Omental fat pad (tissue), 4 donors: ENCODE results near the gene ASB1. TPM values are rescaled to one million over a fixed set of nuclear protein-coding genes. Genes with fewer than 3 reads are reported as not detected.

Experiments
- ATAC-seq: fragments of 150-250 bp; one replicate; pipeline ENCODE4 v1.9.1; 2016; ENCODE audit warnings: mild to moderate bottlenecking, moderate library complexity; ENCODE audit not compliant: low FRiP score
- DNase-seq: peaks from one replicate; pipeline ENCODE4 v3.0.0-alpha.2; 2019; ENCODE audit warnings: low spot score
- total RNA-seq, 4 donors: library from RNA; depleted of rRNA; stranded (reverse); fragments of >200 nt; gene quantifications; one replicate each; pipeline ENCODE4 v1.1.0, GENCODE V29; 2016
- TF ChIP-seq, protein P1 (sequence below), 3 donors: fragments of 450-650 bp; IDR thresholded peaks; one replicate each; pipeline ENCODE4 v1.5.1; 2016 to 2017; ENCODE audit warnings: antibody characterized with exemption in 3 of 3, mild to moderate bottlenecking in 3 of 3, moderate library complexity in 2 of 3

Gene ASB1
- total RNA-seq, 4 donors from 2014 or later: 12.9 to 23.4 (median 14.4) TPM

DNA sequence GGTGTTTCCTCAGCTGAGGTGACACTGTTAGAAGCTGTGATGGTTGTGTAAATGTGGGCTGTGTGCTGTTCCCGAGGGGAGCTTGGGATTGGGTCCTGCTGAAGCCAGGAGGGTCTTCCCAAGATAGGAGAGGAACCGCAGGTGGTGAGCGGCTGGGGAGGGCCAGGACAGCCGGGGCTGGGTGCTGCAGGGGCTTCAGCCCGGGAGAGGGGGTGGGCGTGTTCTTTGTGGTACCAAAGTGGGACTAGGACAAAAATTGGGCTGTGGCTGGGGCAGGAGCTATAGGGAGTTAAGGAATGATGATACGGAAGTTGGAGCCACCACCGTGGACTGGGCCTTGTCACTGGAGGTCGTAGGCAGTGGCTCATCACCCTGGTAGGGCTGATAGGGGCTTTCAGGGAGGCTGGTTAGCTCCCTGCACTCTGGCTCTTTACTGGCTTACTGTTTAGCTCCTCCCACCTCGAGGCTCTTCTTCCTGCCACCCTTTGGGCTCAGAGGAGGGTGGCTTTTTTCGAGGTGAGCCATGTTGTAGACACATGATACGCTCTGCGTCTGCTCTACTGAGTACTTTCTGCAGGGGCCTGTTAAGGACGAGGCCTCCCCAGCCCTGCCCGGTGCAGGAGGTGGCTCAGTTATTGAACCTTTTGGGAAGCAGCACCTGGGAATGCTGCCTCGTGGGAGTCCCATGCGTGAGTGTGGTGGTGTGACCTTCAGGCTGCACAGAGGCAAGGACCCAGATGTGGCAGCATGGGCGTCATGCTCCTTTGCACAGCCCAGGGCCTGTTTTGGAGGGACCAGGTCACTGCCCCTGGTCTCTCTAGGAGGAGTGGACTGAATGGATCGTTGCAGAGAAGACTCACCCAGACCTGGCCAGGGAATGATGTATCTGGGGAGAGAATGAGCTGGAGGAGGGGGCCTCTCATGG lies 21.6 kb downstream of the ASB1 start:
- DNase-seq (no peak), ATAC-seq (no peak)
- TF ChIP-seq, protein P1, sequence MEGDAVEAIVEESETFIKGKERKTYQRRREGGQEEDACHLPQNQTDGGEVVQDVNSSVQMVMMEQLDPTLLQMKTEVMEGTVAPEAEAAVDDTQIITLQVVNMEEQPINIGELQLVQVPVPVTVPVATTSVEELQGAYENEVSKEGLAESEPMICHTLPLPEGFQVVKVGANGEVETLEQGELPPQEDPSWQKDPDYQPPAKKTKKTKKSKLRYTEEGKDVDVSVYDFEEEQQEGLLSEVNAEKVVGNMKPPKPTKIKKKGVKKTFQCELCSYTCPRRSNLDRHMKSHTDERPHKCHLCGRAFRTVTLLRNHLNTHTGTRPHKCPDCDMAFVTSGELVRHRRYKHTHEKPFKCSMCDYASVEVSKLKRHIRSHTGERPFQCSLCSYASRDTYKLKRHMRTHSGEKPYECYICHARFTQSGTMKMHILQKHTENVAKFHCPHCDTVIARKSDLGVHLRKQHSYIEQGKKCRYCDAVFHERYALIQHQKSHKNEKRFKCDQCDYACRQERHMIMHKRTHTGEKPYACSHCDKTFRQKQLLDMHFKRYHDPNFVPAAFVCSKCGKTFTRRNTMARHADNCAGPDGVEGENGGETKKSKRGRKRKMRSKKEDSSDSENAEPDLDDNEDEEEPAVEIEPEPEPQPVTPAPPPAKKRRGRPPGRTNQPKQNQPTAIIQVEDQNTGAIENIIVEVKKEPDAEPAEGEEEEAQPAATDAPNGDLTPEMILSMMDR (IDR thresholded peaks at IDR 0.05): no peak

DNA sequence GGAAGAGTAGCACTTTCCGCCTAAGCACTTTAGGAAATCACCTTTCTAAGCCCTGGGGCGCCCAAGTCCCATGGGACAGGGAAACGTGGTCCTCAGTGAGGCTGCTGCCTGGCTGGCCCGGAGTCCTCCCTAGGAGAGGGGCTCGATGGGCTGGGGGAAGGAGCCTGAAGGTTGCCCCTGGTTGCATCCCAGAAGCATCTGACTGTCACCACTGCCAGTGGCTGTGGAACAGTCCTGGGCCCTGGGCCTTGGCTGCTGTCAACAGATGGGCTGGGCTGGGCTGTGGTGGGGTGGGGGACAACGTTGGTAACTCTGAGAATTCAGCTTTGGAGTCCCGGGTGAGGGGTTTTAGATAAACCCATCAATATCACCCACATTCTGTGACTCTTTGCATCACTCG lies 22.5 kb downstream of the ASB1 start:
- DNase-seq: no peak
- ATAC-seq: no peak
- TF ChIP-seq, protein P1 (IDR thresholded peaks at IDR 0.05): no peak

- ATAC-seq: no peak
- no peak for DNase-seq
- TF ChIP-seq, protein P1 (IDR thresholded peaks at IDR 0.05): no peak
These were observed 23.2 kb downstream of the ASB1 start for GRCh38 chr2:238449909-238450417.

- DNase-seq: no peak
- no peak for ATAC-seq
- TF ChIP-seq, protein P1 (IDR thresholded peaks at IDR 0.05): no peak
These were observed 23.7 kb downstream of the ASB1 start for GRCh38 chr2:238450440-238450861.

DNA sequence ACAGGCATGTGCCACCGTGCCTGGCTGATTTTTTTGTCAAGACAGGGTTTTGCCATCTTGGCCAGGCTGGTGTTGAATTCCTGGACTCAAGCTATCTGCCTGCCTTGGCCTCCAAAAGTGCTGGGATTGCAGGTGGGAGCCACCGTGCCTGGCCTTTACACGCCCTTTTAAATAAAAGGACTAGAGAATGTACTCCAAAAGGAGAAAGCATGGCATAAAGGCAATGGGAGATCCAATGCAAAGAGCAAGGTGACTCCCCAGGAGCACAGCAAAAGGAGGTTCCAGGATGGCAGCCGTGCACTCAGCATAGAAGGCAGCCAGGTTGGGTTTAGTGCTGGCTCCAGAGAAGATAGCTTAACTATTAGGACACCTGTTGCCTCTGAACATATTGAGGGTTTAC lies 27.1 kb downstream of the ASB1 start:
- no peak for ATAC-seq
- TF ChIP-seq, protein P1 (IDR thresholded peaks at IDR 0.05): no peak

GRCh38 chr2:238456449-238456848 lies 29.7 kb downstream of the ASB1 start:
- no peak for ATAC-seq
- DNase-seq: no peak
- TF ChIP-seq, protein P1 (IDR thresholded peaks at IDR 0.05): no peak

More for the DNA sequence above, 27.1 kb downstream of the ASB1 start:
- no peak for DNase-seq
